ENCODE measurements around the gene PRKG1. TPM values are rescaled to one million over a fixed set of nuclear protein-coding genes. Genes with fewer than 3 reads are reported as not detected.

PRKG1 gene
- total RNA-seq, 1 experiment from 2014 or later: 16.5 TPM

DNA sequence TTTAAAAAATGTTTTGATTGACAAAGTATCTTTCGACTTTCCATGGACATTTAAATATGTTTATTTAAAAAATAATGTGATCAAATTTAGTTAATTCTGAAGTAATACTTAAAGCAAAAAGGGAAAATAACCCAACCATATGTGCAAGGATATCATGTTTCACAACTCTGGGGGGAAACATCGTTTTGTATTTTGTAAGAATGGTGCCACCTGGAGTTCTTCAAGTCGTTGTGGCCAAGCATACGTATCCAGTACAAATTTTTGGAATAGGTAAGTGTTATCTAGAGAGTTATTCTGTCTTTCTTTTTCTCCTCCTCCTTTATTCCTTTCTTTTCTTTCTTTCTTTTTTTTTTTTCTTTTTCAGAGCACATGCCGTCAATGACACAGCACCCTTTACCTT lies 801.3 kb downstream of the PRKG1 start:
- Mint-ChIP-seq H3K4me3 (no peak overlapping the region), H3K36me3 (no peaks in the 10 kb centered on the region), H3K27me3 (ENCODE audit: low read depth) (no peaks in the 10 kb centered on the region; the same call in 1 of the 2 replicates), H3K27ac (0 out of 2 replicates have a peak overlapping the region, but pooled peaks have one; percentile 20), H3K4me1 (peaks cover 29% of the 10 kb centered on the region), H3K9me3 (0 out of 2 replicates have a peak, but pooled peaks cover 4% of the 10 kb centered on the region)
- DNase-seq (ENCODE audit: low spot score) (no peak), ATAC-seq (peak; percentile 34; the same call in 1 of the 2 replicates)
- no peak for TF ChIP-seq EMX1 (CRISPR knock-in tag; IDR thresholded peaks at IDR 0.05)
- no peak for TF ChIP-seq ZNF671 (CRISPR knock-in tag; IDR thresholded peaks at IDR 0.05)
- TF ChIP-seq, protein P1, sequence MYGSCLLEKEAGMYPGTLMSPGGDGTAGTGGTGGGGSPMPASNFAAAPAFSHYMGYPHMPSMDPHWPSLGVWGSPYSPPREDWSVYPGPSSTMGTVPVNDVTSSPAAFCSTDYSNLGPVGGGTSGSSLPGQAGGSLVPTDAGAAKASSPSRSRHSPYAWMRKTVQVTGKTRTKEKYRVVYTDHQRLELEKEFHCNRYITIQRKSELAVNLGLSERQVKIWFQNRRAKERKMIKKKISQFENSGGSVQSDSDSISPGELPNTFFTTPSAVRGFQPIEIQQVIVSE (CRISPR knock-in tag; IDR thresholded peaks at IDR 0.05; ENCODE audit: borderline replicate concordance): no peak
- TF ChIP-seq, protein P2, sequence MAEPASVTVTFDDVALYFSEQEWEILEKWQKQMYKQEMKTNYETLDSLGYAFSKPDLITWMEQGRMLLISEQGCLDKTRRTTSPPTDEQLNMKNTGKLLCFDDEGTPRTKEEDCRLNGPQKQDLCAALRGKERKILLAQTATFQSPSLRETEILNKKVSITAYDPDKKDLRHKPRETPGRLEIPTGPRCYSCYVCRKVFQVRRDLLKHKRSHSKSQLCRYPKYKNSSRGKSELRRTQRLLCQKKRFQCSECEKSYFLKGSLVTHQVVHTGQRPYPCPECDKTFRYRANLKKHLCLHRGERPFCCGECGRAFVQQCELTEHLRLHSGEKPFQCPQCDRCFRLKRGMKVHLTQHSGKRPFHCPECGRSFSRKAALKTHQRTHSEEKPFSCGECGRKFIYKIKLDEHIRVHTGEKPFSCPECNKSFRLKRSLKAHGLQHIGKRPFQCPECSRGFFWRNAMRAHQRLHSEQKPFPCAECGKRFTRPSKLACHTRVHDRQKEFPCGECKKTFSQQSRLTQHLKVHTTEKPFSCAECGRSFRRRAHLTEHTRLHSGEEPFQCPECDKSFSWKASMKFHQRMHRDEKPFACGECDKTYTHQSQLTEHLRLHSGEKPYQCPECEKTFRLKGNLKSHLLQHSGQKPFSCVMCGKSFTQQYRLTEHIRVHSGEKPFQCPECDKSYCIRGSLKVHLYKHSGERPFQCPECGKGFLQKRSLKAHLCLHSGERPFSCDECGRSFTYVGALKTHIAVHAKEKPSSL (CRISPR knock-in tag; conservative IDR thresholded peaks at IDR 0.05): no peak
- TF ChIP-seq GRHL2 (CRISPR knock-in tag; IDR thresholded peaks at IDR 0.05; ENCODE audit: insufficient replicate concordance, severe bottlenecking): no peak
- TF ChIP-seq SP1 (CRISPR knock-in tag; conservative IDR thresholded peaks at IDR 0.05): no peak
- TF ChIP-seq FOXP1 (CRISPR knock-in tag; IDR thresholded peaks at IDR 0.05; ENCODE audit: borderline replicate concordance): no peak
- no peak for TF ChIP-seq SOX15 (CRISPR knock-in tag; IDR thresholded peaks at IDR 0.05)
- TF ChIP-seq ATF1 (CRISPR knock-in tag; IDR thresholded peaks at IDR 0.05): no peak
- TF ChIP-seq, protein P3, sequence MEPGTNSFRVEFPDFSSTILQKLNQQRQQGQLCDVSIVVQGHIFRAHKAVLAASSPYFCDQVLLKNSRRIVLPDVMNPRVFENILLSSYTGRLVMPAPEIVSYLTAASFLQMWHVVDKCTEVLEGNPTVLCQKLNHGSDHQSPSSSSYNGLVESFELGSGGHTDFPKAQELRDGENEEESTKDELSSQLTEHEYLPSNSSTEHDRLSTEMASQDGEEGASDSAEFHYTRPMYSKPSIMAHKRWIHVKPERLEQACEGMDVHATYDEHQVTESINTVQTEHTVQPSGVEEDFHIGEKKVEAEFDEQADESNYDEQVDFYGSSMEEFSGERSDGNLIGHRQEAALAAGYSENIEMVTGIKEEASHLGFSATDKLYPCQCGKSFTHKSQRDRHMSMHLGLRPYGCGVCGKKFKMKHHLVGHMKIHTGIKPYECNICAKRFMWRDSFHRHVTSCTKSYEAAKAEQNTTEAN (CRISPR knock-in tag; IDR thresholded peaks at IDR 0.05): no peak
- no peak for TF ChIP-seq USF2 (CRISPR knock-in tag; IDR thresholded peaks at IDR 0.05)
- TF ChIP-seq NFYB (CRISPR knock-in tag; conservative IDR thresholded peaks at IDR 0.05; ENCODE audit: low read depth): no peak
- TF ChIP-seq SMAD4 (CRISPR knock-in tag; IDR thresholded peaks at IDR 0.05): no peak
- TF ChIP-seq, protein P4, sequence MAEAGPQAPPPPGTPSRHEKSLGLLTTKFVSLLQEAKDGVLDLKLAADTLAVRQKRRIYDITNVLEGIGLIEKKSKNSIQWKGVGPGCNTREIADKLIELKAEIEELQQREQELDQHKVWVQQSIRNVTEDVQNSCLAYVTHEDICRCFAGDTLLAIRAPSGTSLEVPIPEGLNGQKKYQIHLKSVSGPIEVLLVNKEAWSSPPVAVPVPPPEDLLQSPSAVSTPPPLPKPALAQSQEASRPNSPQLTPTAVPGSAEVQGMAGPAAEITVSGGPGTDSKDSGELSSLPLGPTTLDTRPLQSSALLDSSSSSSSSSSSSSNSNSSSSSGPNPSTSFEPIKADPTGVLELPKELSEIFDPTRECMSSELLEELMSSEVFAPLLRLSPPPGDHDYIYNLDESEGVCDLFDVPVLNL (CRISPR knock-in tag; IDR thresholded peaks at IDR 0.05; ENCODE audit: borderline replicate concordance, low read depth): no peak
- no peak for TF ChIP-seq ZNF138 (CRISPR knock-in tag; conservative IDR thresholded peaks at IDR 0.05)
- TF ChIP-seq, protein P5, sequence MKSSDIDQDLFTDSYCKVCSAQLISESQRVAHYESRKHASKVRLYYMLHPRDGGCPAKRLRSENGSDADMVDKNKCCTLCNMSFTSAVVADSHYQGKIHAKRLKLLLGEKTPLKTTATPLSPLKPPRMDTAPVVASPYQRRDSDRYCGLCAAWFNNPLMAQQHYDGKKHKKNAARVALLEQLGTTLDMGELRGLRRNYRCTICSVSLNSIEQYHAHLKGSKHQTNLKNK (CRISPR knock-in tag; IDR thresholded peaks at IDR 0.05): no peak
- no peak for TF ChIP-seq NFATC4 (CRISPR knock-in tag; IDR thresholded peaks at IDR 0.05)
- TF ChIP-seq E2F5 (CRISPR knock-in tag; IDR thresholded peaks at IDR 0.05): no peak
- TF ChIP-seq ESRRA (CRISPR knock-in tag; IDR thresholded peaks at IDR 0.05; ENCODE audit: borderline replicate concordance): no peak
- ChIA-PET POLR2A (no interaction called here), CTCF (interaction anchor here (0.7 to 1.4 kb wide), 4 partner anchors 108 to 486 kb away, joined by 3 to 5 read pairs (median 3); partner anchors contain the start of gene DKK1)

Data from WTC11 (cell line).